Measurements from ENCODE around the gene ITGA11. TPM values are rescaled to one million over a fixed set of nuclear protein-coding genes. Genes with fewer than 3 reads are reported as not detected.

Gene ITGA11
- total RNA-seq, 1 donor from 2014 or later = 193 TPM

- H3K9me3 ChIP-seq (ENCODE audit: insufficient read depth, low read depth, low read length) = no peaks in the 10 kb centered on the region
- H3K9ac ChIP-seq (ENCODE audit: low read length) = no peak overlapping the region
- Mint-ChIP-seq H3K27ac (ENCODE audit: unreplicated experiment) (no peak overlapping the region), H3K36me3 (ENCODE audit: low read depth, unreplicated experiment) (peaks cover 3% of the 10 kb centered on the region), H3K4me1 (ENCODE audit: low read depth, unreplicated experiment) (peaks cover 20% of the 10 kb centered on the region), H3K27me3 (ENCODE audit: low read depth, unreplicated experiment) (peaks cover 8% of the 10 kb centered on the region), H3K4me3 (ENCODE audit: unreplicated experiment) (no peak overlapping the region), H3K9me3 (ENCODE audit: unreplicated experiment) (peaks cover 5% of the 10 kb centered on the region)
- no peaks in the 10 kb centered on the region for H3K36me3 ChIP-seq (ENCODE audit: insufficient read depth, low read length)
- FAIRE-seq (no peak), DNase-seq (ENCODE audit: low read depth) (no peak)
- H3K79me2 ChIP-seq (ENCODE audit: insufficient read depth, low read length) = no peaks in the 10 kb centered on the region
- H2AFZ ChIP-seq (ENCODE audit: low read depth, low read length) = no peak overlapping the region
- H3K4me1 ChIP-seq (ENCODE audit: insufficient read depth, low read length) = peaks cover 8% of the 10 kb centered on the region
- no peak overlapping the region for H3K4me3 ChIP-seq (ENCODE audit: insufficient read depth, low read depth, low read length)
- no peak overlapping the region for H3K4me2 ChIP-seq (ENCODE audit: low read length)
- no peaks in the 10 kb centered on the region for H4K20me1 ChIP-seq (ENCODE audit: insufficient read depth, low read length)
- no peak for TF ChIP-seq EZH2 (IDR thresholded peaks at IDR 0.05; ENCODE audit: insufficient read depth, low read length)
- no peak for TF ChIP-seq CTCF (IDR thresholded peaks at IDR 0.05; ENCODE audit: insufficient read depth, low read depth, low read length)
- H3K27me3 ChIP-seq (ENCODE audit: insufficient read depth, low read length) = no peaks in the 10 kb centered on the region
- H3K27ac ChIP-seq (ENCODE audit: low read depth, low read length) = no peak overlapping the region
Observed at GRCh38 chr15:68466876-68467275, 34.9 kb upstream of the ITGA11 start.

- DNase-seq (ENCODE audit: low read depth) (no peak), FAIRE-seq (no peak)
- no peak overlapping the region for H3K4me2 ChIP-seq (ENCODE audit: low read length)
- Mint-ChIP-seq H3K4me1 (ENCODE audit: low read depth, unreplicated experiment) (peaks cover 20% of the 10 kb centered on the region), H3K27me3 (ENCODE audit: low read depth, unreplicated experiment) (peaks cover 8% of the 10 kb centered on the region), H3K4me3 (ENCODE audit: unreplicated experiment) (no peak overlapping the region), H3K9me3 (ENCODE audit: unreplicated experiment) (peaks cover 5% of the 10 kb centered on the region), H3K27ac (ENCODE audit: unreplicated experiment) (no peak overlapping the region), H3K36me3 (ENCODE audit: low read depth, unreplicated experiment) (peaks cover 3% of the 10 kb centered on the region)
- no peak overlapping the region for H3K4me3 ChIP-seq (ENCODE audit: insufficient read depth, low read depth, low read length)
- peaks cover 8% of the 10 kb centered on the region for H3K4me1 ChIP-seq (ENCODE audit: insufficient read depth, low read length)
- no peaks in the 10 kb centered on the region for H4K20me1 ChIP-seq (ENCODE audit: insufficient read depth, low read length)
- no peaks in the 10 kb centered on the region for H3K27me3 ChIP-seq (ENCODE audit: insufficient read depth, low read length)
- no peak overlapping the region for H2AFZ ChIP-seq (ENCODE audit: low read depth, low read length)
- no peaks in the 10 kb centered on the region for H3K9me3 ChIP-seq (ENCODE audit: insufficient read depth, low read depth, low read length)
- H3K79me2 ChIP-seq (ENCODE audit: insufficient read depth, low read length) = no peaks in the 10 kb centered on the region
- no peak for TF ChIP-seq EZH2 (IDR thresholded peaks at IDR 0.05; ENCODE audit: insufficient read depth, low read length)
- no peak for TF ChIP-seq CTCF (IDR thresholded peaks at IDR 0.05; ENCODE audit: insufficient read depth, low read depth, low read length)
- no peaks in the 10 kb centered on the region for H3K36me3 ChIP-seq (ENCODE audit: insufficient read depth, low read length)
- no peak overlapping the region for H3K27ac ChIP-seq (ENCODE audit: low read depth, low read length)
- no peak overlapping the region for H3K9ac ChIP-seq (ENCODE audit: low read length)
Observed at GRCh38 chr15:68465861-68466560, 34.0 kb upstream of the ITGA11 start.

GRCh38 chr15:68464448-68465090 lies 32.6 kb upstream of the ITGA11 start:
- H3K4me2 ChIP-seq (ENCODE audit: low read length) = peak overlapping the region; percentile 9
- H3K27ac Mint-ChIP-seq (ENCODE audit: unreplicated experiment) = peak overlapping the region; percentile 50
- H3K4me1 Mint-ChIP-seq (ENCODE audit: low read depth, unreplicated experiment) = peaks cover 18% of the 10 kb centered on the region
- no peaks in the 10 kb centered on the region for H4K20me1 ChIP-seq (ENCODE audit: insufficient read depth, low read length)
- no peak overlapping the region for H3K4me3 ChIP-seq (ENCODE audit: insufficient read depth, low read depth, low read length)
- peak; percentile 56 for DNase-seq (ENCODE audit: low read depth)
- H3K36me3 Mint-ChIP-seq (ENCODE audit: low read depth, unreplicated experiment) = peaks cover 3% of the 10 kb centered on the region
- peaks cover 4% of the 10 kb centered on the region for H3K27me3 ChIP-seq (ENCODE audit: insufficient read depth, low read length)
- no peak overlapping the region for H2AFZ ChIP-seq (ENCODE audit: low read depth, low read length)
- no peaks in the 10 kb centered on the region for H3K9me3 ChIP-seq (ENCODE audit: insufficient read depth, low read depth, low read length)
- H3K27me3 Mint-ChIP-seq (ENCODE audit: low read depth, unreplicated experiment) = peaks cover 8% of the 10 kb centered on the region
- H3K9ac ChIP-seq (ENCODE audit: low read length) = no peak overlapping the region
- peaks cover 8% of the 10 kb centered on the region for H3K9me3 Mint-ChIP-seq (ENCODE audit: unreplicated experiment)
- H3K27ac ChIP-seq (ENCODE audit: low read depth, low read length) = no peak overlapping the region
- no peaks in the 10 kb centered on the region for H3K79me2 ChIP-seq (ENCODE audit: insufficient read depth, low read length)
- TF ChIP-seq EZH2 (IDR thresholded peaks at IDR 0.05; ENCODE audit: insufficient read depth, low read length) = no peak
- TF ChIP-seq CTCF (IDR thresholded peaks at IDR 0.05; ENCODE audit: insufficient read depth, low read depth, low read length) = no peak
- no peak overlapping the region for H3K4me3 Mint-ChIP-seq (ENCODE audit: unreplicated experiment)
- H3K4me1 ChIP-seq (ENCODE audit: insufficient read depth, low read length) = peaks cover 3% of the 10 kb centered on the region
- H3K36me3 ChIP-seq (ENCODE audit: insufficient read depth, low read length) = no peaks in the 10 kb centered on the region
- FAIRE-seq = no peak
